SH-SY5Y (cell line): Measurements from ENCODE around the gene GABRR3.

Experiments used
- GATA2 ChIP-seq: IDR thresholded peaks from 2 replicates; pipeline ENCODE4 v1.6.1; 2011; ENCODE audit warnings: mild to moderate bottlenecking, low read depth, low read length
- GATA3 ChIP-seq: IDR thresholded peaks from 2 replicates; pipeline ENCODE4 v1.6.1; 2011; ENCODE audit warnings: low read depth, mild to moderate bottlenecking, low read length, moderate library complexity

GRCh38 chr3:98035208-98035607, at the start of gene GABRR3:
- no peak for TF ChIP-seq GATA2
- no peak for TF ChIP-seq GATA3
